SK-N-SH (cell line): ENCODE data around the gene AFF3. TPM values are rescaled to one million over a fixed set of nuclear protein-coding genes. Genes with fewer than 3 reads are reported as not detected.

Source experiments
- CTCF ChIA-PET: fragments of 300-600, 350-600 bp; formaldehyde crosslinking; extraction: SDS; loops from one replicate; lab custom pipeline; 2021; lab: Yijun Ruan, JAX
- POLR2A ChIA-PET: fragments of 350-600 bp; sonication (Branson Sonifier 250); formaldehyde crosslinking; extraction: SDS; loops from one replicate; lab custom pipeline; 2020; ENCODE audit warnings: antibody characterized with exemption, inconsistent platforms; lab: Yijun Ruan, JAX
- DNase-seq: peaks from one replicate; pipeline ENCODE4 v3.0.0; 2012
- H2AFZ ChIP-seq: fragments of 200-600 bp; sonication (generic); 2 replicates; pipeline ENCODE4 v1.8.1; 2016; ENCODE audit warnings: antibody characterized with exemption, mild to moderate bottlenecking, low read depth
- H3F3A ChIP-seq: fragments of 200-600 bp; sonication (generic); replicated peaks from 2 replicates; pipeline ENCODE3; 2016; ENCODE audit warnings: antibody characterized with exemption, mild to moderate bottlenecking; ENCODE audit not compliant: insufficient read depth
- H3K27ac ChIP-seq, 2 experiments: fragments of 200-500 bp in 1 of 2; fragments of 200-600 bp in 1 of 2; sonication (Bioruptor generic) in 1 of 2; sonication (generic), shearing (Covaris generic) in 1 of 2; 2 replicates each; pipeline versions ENCODE4 v1.5.1 to v1.6.1; 2014 to 2016; ENCODE audit warnings: low read depth in 2 of 2, inconsistent platforms in 1 of 2, low read length in 1 of 2, mild to moderate bottlenecking in 1 of 2, mixed read lengths in 1 of 2
- H3K27me3 ChIP-seq: fragments of 200-600 bp; sonication (generic), shearing (Covaris generic); 2 replicates; pipeline ENCODE4 v1.6.1; 2016; ENCODE audit warnings: mixed run types; ENCODE audit not compliant: insufficient read depth
- H3K36me3 ChIP-seq, 2 experiments: fragments of 200-500 bp in 1 of 2; fragments of 200-600 bp in 1 of 2; sonication (Bioruptor generic) in 1 of 2; sonication (generic) in 1 of 2; replicated peaks in 1 of 2; 2 replicates each; pipeline versions ENCODE3 to v1.5.1; 2014 to 2016; ENCODE audit warnings: low read length in 1 of 2, mild to moderate bottlenecking in 1 of 2; ENCODE audit not compliant: insufficient read depth in 2 of 2, control insufficient read depth in 1 of 2
- H3K4me1 ChIP-seq, 2 experiments: fragments of 200-500 bp in 1 of 2; fragments of 200-600 bp in 1 of 2; sonication (Bioruptor generic) in 1 of 2; sonication (generic), shearing (Covaris generic) in 1 of 2; 2 replicates each; pipeline versions ENCODE4 v1.5.1 to v1.6.1; 2014 to 2016; ENCODE audit warnings: low read depth in 1 of 2, low read length in 1 of 2, mixed run types in 1 of 2; ENCODE audit not compliant: insufficient read depth in 2 of 2, control insufficient read depth in 1 of 2
- H3K4me2 ChIP-seq: fragments of 200-600 bp; sonication (generic), shearing (Covaris generic); 2 replicates; pipeline ENCODE4 v1.6.1; 2017; ENCODE audit warnings: mixed run types
- H3K4me3 ChIP-seq, 2 experiments: fragments of 200-500 bp in 1 of 2; fragments of 200-600 bp in 1 of 2; sonication (Bioruptor generic) in 1 of 2; sonication (generic), shearing (Covaris generic) in 1 of 2; 2 replicates each; pipeline versions ENCODE4 v1.5.1 to v1.8.1; 2014 to 2016; ENCODE audit warnings: low read depth in 2 of 2, inconsistent platforms in 1 of 2, low read length in 1 of 2, mild to moderate bottlenecking in 1 of 2, mixed read lengths in 1 of 2, moderate library complexity in 1 of 2
- H3K79me2 ChIP-seq: fragments of 200-600 bp; sonication (generic); 2 replicates; pipeline ENCODE4 v1.8.1; 2017; ENCODE audit warnings: mild to moderate bottlenecking; ENCODE audit not compliant: insufficient read depth
- H3K9ac ChIP-seq: fragments of 200-600 bp; sonication (generic); 2 replicates; pipeline ENCODE4 v1.6.1; 2017; ENCODE audit warnings: mixed run types
- H3K9me2 ChIP-seq: fragments of 200-600 bp; sonication (generic); 2 replicates; pipeline ENCODE4 v1.6.1; 2017; ENCODE audit warnings: mixed run types
- H3K9me3 ChIP-seq: fragments of 200-600 bp; sonication (generic); 2 replicates; pipeline ENCODE4 v1.6.1; 2017; ENCODE audit warnings: mixed run types, mild to moderate bottlenecking, moderate library complexity
- H4K20me1 ChIP-seq: fragments of 200-600 bp; sonication (generic); 2 replicates; pipeline ENCODE4 v1.6.1; 2017; ENCODE audit warnings: mild to moderate bottlenecking, mixed run types; ENCODE audit not compliant: insufficient read depth
- CHD2 ChIP-seq: fragments of 150-350 bp; IDR thresholded peaks from 2 replicates; pipeline ENCODE4 v1.6.1; 2018; ENCODE audit warnings: low read length; ENCODE audit not compliant: partially characterized antibody
- FOXJ3 ChIP-seq: sonication (generic); formaldehyde crosslinking; IDR thresholded peaks from 2 replicates; pipeline ENCODE4 v1.5.1; 2020; ENCODE audit warnings: mild to moderate bottlenecking, missing genetic modification reagents
- GATA2 ChIP-seq: sonication (generic); formaldehyde crosslinking; IDR thresholded peaks from 2 replicates; pipeline ENCODE4 v1.5.0; 2020; ENCODE audit warnings: mild to moderate bottlenecking, missing genetic modification reagents
- IRF3 ChIP-seq: fragments of 150-350 bp; IDR thresholded peaks from 2 replicates; pipeline ENCODE4 v1.6.1; 2016; ENCODE audit warnings: mild to moderate bottlenecking, low read depth, low read length
- MEF2A ChIP-seq: IDR thresholded peaks from 2 replicates; pipeline ENCODE4 v1.4.0; 2012; ENCODE audit warnings: low read depth, borderline replicate concordance
- RAD21 ChIP-seq: IDR thresholded peaks from 2 replicates; pipeline ENCODE4 v1.6.1; 2012; ENCODE audit warnings: mild to moderate bottlenecking, low read length
- RFX5 ChIP-seq: IDR thresholded peaks from 2 replicates; pipeline ENCODE4 v1.6.1; 2012; ENCODE audit warnings: mild to moderate bottlenecking, improper control_type of control experiment, low read length
- RXRA ChIP-seq: IDR thresholded peaks from 2 replicates; pipeline ENCODE4 v1.4.0; 2012; ENCODE audit warnings: low read depth, mild to moderate bottlenecking, borderline replicate concordance
- SIN3A ChIP-seq: IDR thresholded peaks from 2 replicates; pipeline ENCODE4 v1.6.1; 2012; ENCODE audit warnings: low read depth, mild to moderate bottlenecking, low read length, moderate library complexity, borderline replicate concordance
- SMC3 ChIP-seq: IDR thresholded peaks from 2 replicates; pipeline ENCODE4 v1.6.1; 2012; ENCODE audit warnings: low read depth, low read length, improper control_type of control experiment
- TAF1 ChIP-seq: IDR thresholded peaks from 2 replicates; pipeline ENCODE4 v1.6.1; 2012; ENCODE audit warnings: low read depth, mild to moderate bottlenecking, low read length, moderate library complexity, borderline replicate concordance
- USF2 ChIP-seq: fragments of 150-350 bp; IDR thresholded peaks from 2 replicates; pipeline ENCODE4 v1.6.1; 2017; ENCODE audit warnings: antibody characterized with exemption, low read length, low read depth, borderline replicate concordance
- WGBS: methylation state at CpG from one replicate; pipeline ENCODE4 v1.1.6; 2017; ENCODE audit warnings: low lambda C conversion rate; 5-methylcytosine and 5-hydroxymethylcytosine counted together
- polyA plus RNA-seq, 3 experiments: library from polyadenylated mRNA; depleted of rRNA; stranded (reverse); fragments of >200 nt; gene quantifications; 2 replicates each; pipeline ENCODE4 v1.2.3, GENCODE V29; 2012
- TF ChIP-seq, protein P1 (sequence below): IDR thresholded peaks from 2 replicates; pipeline ENCODE4; 2012
- TF ChIP-seq, protein P2 (sequence below): IDR thresholded peaks from 2 replicates; pipeline ENCODE4 v1.4.0; 2012; ENCODE audit warnings: low read depth, borderline replicate concordance
- TF ChIP-seq, protein P3 (sequence below): IDR thresholded peaks from 2 replicates; pipeline ENCODE4 v1.4.0; 2012; ENCODE audit warnings: low read depth

The AFF3 gene
- polyA plus RNA-seq, 1 of the 3 experiments (the other 2 are of a cell fraction), result 0.36 TPM

DNA sequence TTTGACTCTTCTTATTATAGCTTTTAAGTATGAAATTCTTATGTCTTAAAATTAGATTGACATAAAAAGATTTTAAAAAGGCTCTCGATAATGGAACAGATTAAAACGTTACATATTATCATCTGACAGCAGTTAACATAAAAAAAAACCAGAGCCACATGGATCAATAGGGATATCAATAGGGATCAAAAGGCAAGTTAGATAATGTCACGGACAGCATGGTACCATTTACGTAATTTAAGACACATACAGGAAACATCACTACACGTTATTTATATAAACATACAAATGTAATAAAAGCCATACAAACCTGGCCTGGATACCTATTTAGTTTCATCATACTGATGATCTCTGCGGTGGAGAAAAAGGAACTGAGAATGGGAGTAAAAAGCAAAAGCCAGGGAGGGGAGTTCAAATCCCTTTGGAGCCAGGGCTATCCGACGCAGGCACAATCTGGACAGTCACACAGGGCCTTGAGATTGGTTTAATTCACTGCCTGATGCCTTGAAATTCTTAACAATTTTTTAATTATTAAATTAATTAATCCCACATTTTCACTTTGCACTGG is 227.2 kb downstream of the AFF3 start:
- Histone ChIP-seq H3K9me3 (no peaks in the 10 kb centered on the region), H3K4me3 (no peak overlapping the region), H3K27ac (no peak overlapping the region), H2AFZ (no peak overlapping the region), H3K27me3 (no peaks in the 10 kb centered on the region), H3K79me2 (no peaks in the 10 kb centered on the region), H3F3A (no peaks in the 10 kb centered on the region), H3K36me3 (no peaks in the 10 kb centered on the region), H4K20me1 (no peaks in the 10 kb centered on the region), H3K9ac (no peak overlapping the region), H3K9me2 (no peaks in the 10 kb centered on the region), H3K4me2 (no peak overlapping the region), H3K4me1 (no peaks in the 10 kb centered on the region)
- 73% methylated on average over 8 of the region's 8 CpGs for WGBS
- no peak for DNase-seq
- ChIA-PET POLR2A (no interaction called here), CTCF (interaction anchor here (0.6 kb wide), 1 partner anchor 148 kb away, joined by 3 read pairs; no protein-coding TSS in a partner anchor)
- TF ChIP-seq FOXJ3 (CRISPR knock-in tag) (no peak), USF2 (no peak), TAF1 (no peak), CHD2 (no peak), SIN3A (no peak), SMC3 (no peak), RAD21 (no peak), IRF3 (no peak), GATA2 (CRISPR knock-in tag) (no peak), RFX5 (no peak), RXRA (no peak), MEF2A (no peak)
- TF ChIP-seq, protein P1, sequence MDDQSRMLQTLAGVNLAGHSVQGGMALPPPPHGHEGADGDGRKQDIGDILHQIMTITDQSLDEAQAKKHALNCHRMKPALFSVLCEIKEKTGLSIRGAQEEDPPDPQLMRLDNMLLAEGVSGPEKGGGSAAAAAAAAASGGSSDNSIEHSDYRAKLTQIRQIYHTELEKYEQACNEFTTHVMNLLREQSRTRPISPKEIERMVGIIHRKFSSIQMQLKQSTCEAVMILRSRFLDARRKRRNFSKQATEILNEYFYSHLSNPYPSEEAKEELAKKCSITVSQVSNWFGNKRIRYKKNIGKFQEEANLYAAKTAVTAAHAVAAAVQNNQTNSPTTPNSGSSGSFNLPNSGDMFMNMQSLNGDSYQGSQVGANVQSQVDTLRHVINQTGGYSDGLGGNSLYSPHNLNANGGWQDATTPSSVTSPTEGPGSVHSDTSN, result no peak
- TF ChIP-seq, protein P2, sequence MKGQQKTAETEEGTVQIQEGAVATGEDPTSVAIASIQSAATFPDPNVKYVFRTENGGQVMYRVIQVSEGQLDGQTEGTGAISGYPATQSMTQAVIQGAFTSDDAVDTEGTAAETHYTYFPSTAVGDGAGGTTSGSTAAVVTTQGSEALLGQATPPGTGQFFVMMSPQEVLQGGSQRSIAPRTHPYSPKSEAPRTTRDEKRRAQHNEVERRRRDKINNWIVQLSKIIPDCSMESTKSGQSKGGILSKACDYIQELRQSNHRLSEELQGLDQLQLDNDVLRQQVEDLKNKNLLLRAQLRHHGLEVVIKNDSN, result no peak
- TF ChIP-seq, protein P3, sequence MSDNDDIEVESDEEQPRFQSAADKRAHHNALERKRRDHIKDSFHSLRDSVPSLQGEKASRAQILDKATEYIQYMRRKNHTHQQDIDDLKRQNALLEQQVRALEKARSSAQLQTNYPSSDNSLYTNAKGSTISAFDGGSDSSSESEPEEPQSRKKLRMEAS, result no peak
